NK-92 (cell line): ENCODE measurements around the gene ATP9A.
"Not testable (repeated sequence)": the region's sequence is repeated elsewhere in the genome, so short reads cannot be mapped to it uniquely, and the experiment has no call there.

Experiments used
- DNase-seq: peaks from one replicate; lab custom pipeline; 2025; ENCODE audit not compliant: unreplicated experiment; lab: John Stamatoyannopoulos, UW

The ATP9A gene

GRCh38 chr20:51752343-51752951 lies 15.7 kb downstream of the ATP9A start:
- no peak for DNase-seq

GRCh38 chr20:51750770-51751388 lies 17.3 kb downstream of the ATP9A start:
- no peak for DNase-seq

- no peak for DNase-seq
Measured at GRCh38 chr20:51750037-51750769, 18.0 kb downstream of the ATP9A start.

GRCh38 chr20:51749674-51750036 lies 18.5 kb downstream of the ATP9A start:
- DNase-seq, result no peak

- DNase-seq, result no peak
Measured at GRCh38 chr20:51747182-51747911, 20.8 kb downstream of the ATP9A start.

GRCh38 chr20:51745804-51746203 lies 22.4 kb downstream of the ATP9A start:
- no peak for DNase-seq

GRCh38 chr20:51740838-51741237 lies 27.4 kb downstream of the ATP9A start:
- no peak for DNase-seq

- DNase-seq, result not testable (repeated sequence)
Measured at GRCh38 chr20:51740308-51740707, 27.9 kb downstream of the ATP9A start.

- no peak for DNase-seq
Measured at GRCh38 chr20:51739722-51740249, 28.4 kb downstream of the ATP9A start.

GRCh38 chr20:51738877-51739447 lies 29.2 kb downstream of the ATP9A start:
- DNase-seq, result no peak

GRCh38 chr20:51738261-51738660 lies 29.9 kb downstream of the ATP9A start:
- not testable (repeated sequence) for DNase-seq

- DNase-seq, result no peak
Measured at GRCh38 chr20:51736947-51737346, 31.2 kb downstream of the ATP9A start.

- DNase-seq, result no peak
Measured at GRCh38 chr20:51735728-51736600, 32.2 kb downstream of the ATP9A start.

- DNase-seq, result no peak
Measured at GRCh38 chr20:51734876-51735720, 33.1 kb downstream of the ATP9A start.

GRCh38 chr20:51733070-51733469 lies 35.1 kb downstream of the ATP9A start:
- DNase-seq, result no peak

- DNase-seq, result no peak
Measured at GRCh38 chr20:51732096-51732791, 35.9 kb downstream of the ATP9A start.

- DNase-seq, result no peak
Measured at GRCh38 chr20:51731731-51732095, 36.5 kb downstream of the ATP9A start.

- DNase-seq, result no peak
Measured at GRCh38 chr20:51729771-51730170, 38.4 kb downstream of the ATP9A start.

GRCh38 chr20:51728737-51729136 lies 39.5 kb downstream of the ATP9A start:
- no peak for DNase-seq
